HAP-1 (cell line): Measurements from ENCODE around the gene SPIRE2.

ENCODE experiments used
- DNase-seq, 2 experiments: peaks; one replicate each; pipeline ENCODE4 v3.0.0-alpha.2; 2016 to 2020; ENCODE audit warnings: low spot score in 2 of 2
- H3K27me3 ChIP-seq: fragments of 250-450 bp; sonication (Bioruptor Pico); 2 replicates; pipeline ENCODE4 v1.5.1; 2020; ENCODE audit warnings: low read depth, mild to moderate bottlenecking, moderate library complexity
- H3K36me3 ChIP-seq: fragments of 250-450 bp; sonication (Bioruptor Pico); replicated peaks from 2 replicates; pipeline ENCODE4 v1.5.1; 2020; ENCODE audit warnings: mild to moderate bottlenecking
- H3K4me1 ChIP-seq: fragments of 250-450 bp; sonication (Bioruptor Pico); 2 replicates; pipeline ENCODE4 v1.5.1; 2020; ENCODE audit warnings: mild to moderate bottlenecking
- H3K4me3 ChIP-seq: fragments of 250-450 bp; sonication (Bioruptor Pico); 2 replicates; pipeline ENCODE4 v1.5.1; 2020; ENCODE audit warnings: mild to moderate bottlenecking, moderate library complexity
- H3K9me3 ChIP-seq: fragments of 250-450 bp; sonication (Bioruptor Pico); 2 replicates; pipeline ENCODE4 v1.5.1; 2020; ENCODE audit warnings: mild to moderate bottlenecking, moderate library complexity
- in situ Hi-C: fragments of 300-500 bp; cut with MboI; formaldehyde crosslinking; loops from 3 replicates; pipeline ENCODE4 v1.14.3; 2020; ENCODE audit warnings: low sequenced_read_pairs, inconsistent platforms, mixed read lengths

The SPIRE2 gene

GRCh38 chr16:89897204-89897603, 68.9 kb downstream of the SPIRE2 start:
- in situ Hi-C loops = no loop called here
- no peak for DNase-seq
- no peaks in the 10 kb centered on the region for H3K9me3 ChIP-seq
- H3K4me3 ChIP-seq = no peak overlapping the region
- no peaks in the 10 kb centered on the region for H3K4me1 ChIP-seq
- no peaks in the 10 kb centered on the region for H3K27me3 ChIP-seq
- peaks cover 56% of the 10 kb centered on the region for H3K36me3 ChIP-seq

- in situ Hi-C loops = no loop called here
- Histone ChIP-seq H3K9me3 (no peaks in the 10 kb centered on the region), H3K4me1 (no peaks in the 10 kb centered on the region), H3K36me3 (peaks cover 51% of the 10 kb centered on the region), H3K27me3 (no peaks in the 10 kb centered on the region), H3K4me3 (no peak overlapping the region)
- no peak for DNase-seq
Observed at GRCh38 chr16:89898201-89898967, 70.1 kb downstream of the SPIRE2 start.

DNA sequence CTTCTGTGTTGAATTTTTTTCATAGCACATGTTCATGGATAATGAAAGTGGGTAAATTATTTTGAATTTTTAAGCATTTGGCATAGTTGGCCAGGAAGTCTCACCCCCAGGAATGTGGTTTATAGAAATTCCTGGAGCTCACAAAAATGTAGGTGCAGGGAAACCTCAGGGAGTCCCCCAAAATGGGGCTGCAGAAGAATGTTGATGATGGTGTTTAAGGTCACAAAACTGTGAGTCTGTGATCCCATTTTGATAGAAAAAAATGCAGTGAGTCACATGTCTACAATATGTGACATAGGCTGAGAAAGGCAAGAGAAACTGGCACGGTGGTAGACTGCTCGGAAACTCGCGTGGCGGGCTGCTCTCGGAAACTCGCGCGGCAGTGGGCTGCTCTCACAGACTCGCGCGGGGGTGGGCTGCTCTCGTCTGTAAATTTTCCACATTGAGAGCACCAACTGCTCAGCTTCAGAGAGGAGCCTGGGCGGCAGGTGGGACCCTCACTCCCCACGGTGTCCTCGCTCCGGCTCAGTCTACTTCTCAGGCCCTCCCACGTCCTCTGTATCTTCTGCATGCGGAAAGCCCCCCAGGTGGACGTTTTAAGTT, 71.7 kb downstream of the SPIRE2 start:
- H3K4me1 ChIP-seq = no peaks in the 10 kb centered on the region
- no peak overlapping the region for H3K4me3 ChIP-seq
- peaks cover 51% of the 10 kb centered on the region for H3K36me3 ChIP-seq
- no peaks in the 10 kb centered on the region for H3K9me3 ChIP-seq
- no peak for DNase-seq
- H3K27me3 ChIP-seq = no peaks in the 10 kb centered on the region
- in situ Hi-C loops = no loop called here

GRCh38 chr16:89900885-89901284, 72.6 kb downstream of the SPIRE2 start:
- no peak for DNase-seq
- no peaks in the 10 kb centered on the region for H3K27me3 ChIP-seq
- no peak overlapping the region for H3K4me3 ChIP-seq
- no peaks in the 10 kb centered on the region for H3K4me1 ChIP-seq
- H3K36me3 ChIP-seq = peaks cover 50% of the 10 kb centered on the region
- in situ Hi-C loops = no loop called here
- H3K9me3 ChIP-seq = no peaks in the 10 kb centered on the region

- peaks cover 59% of the 10 kb centered on the region for H3K36me3 ChIP-seq
- no peaks in the 10 kb centered on the region for H3K27me3 ChIP-seq
- no peaks in the 10 kb centered on the region for H3K9me3 ChIP-seq
- no peak overlapping the region for H3K4me3 ChIP-seq
- in situ Hi-C loops = no loop called here
- H3K4me1 ChIP-seq = no peaks in the 10 kb centered on the region
- DNase-seq = no peak
Observed at GRCh38 chr16:89902980-89903379, 74.7 kb downstream of the SPIRE2 start.

- no peak for DNase-seq
- H3K36me3 ChIP-seq = peaks cover 53% of the 10 kb centered on the region
- in situ Hi-C loops = no loop called here
- H3K27me3 ChIP-seq = no peaks in the 10 kb centered on the region
- H3K9me3 ChIP-seq = no peaks in the 10 kb centered on the region
- no peak overlapping the region for H3K4me3 ChIP-seq
- H3K4me1 ChIP-seq = no peaks in the 10 kb centered on the region
Observed at GRCh38 chr16:89903908-89904515, 75.7 kb downstream of the SPIRE2 start.

GRCh38 chr16:89904606-89905510, 76.6 kb downstream of the SPIRE2 start:
- Histone ChIP-seq H3K9me3 (no peaks in the 10 kb centered on the region), H3K4me1 (no peaks in the 10 kb centered on the region), H3K27me3 (no peaks in the 10 kb centered on the region), H3K36me3 (peaks cover 49% of the 10 kb centered on the region), H3K4me3 (no peak overlapping the region)
- in situ Hi-C loops = no loop called here
- no peak for DNase-seq

- in situ Hi-C loops = no loop called here
- no peaks in the 10 kb centered on the region for H3K4me1 ChIP-seq
- H3K27me3 ChIP-seq = no peaks in the 10 kb centered on the region
- no peak for DNase-seq
- H3K36me3 ChIP-seq = peaks cover 54% of the 10 kb centered on the region
- H3K9me3 ChIP-seq = no peaks in the 10 kb centered on the region
- no peak overlapping the region for H3K4me3 ChIP-seq
Observed at GRCh38 chr16:89905511-89906139, 77.3 kb downstream of the SPIRE2 start.

- Histone ChIP-seq H3K4me1 (no peaks in the 10 kb centered on the region), H3K36me3 (peaks cover 57% of the 10 kb centered on the region), H3K4me3 (no peak overlapping the region), H3K9me3 (no peaks in the 10 kb centered on the region), H3K27me3 (no peaks in the 10 kb centered on the region)
- in situ Hi-C loops = no loop called here
- no peak for DNase-seq
Observed at GRCh38 chr16:89906140-89907025, 78.1 kb downstream of the SPIRE2 start.

GRCh38 chr16:89907055-89907814, 79.0 kb downstream of the SPIRE2 start:
- peaks cover 60% of the 10 kb centered on the region for H3K36me3 ChIP-seq
- H3K9me3 ChIP-seq = no peaks in the 10 kb centered on the region
- in situ Hi-C loops = no loop called here
- H3K27me3 ChIP-seq = no peaks in the 10 kb centered on the region
- H3K4me1 ChIP-seq = no peaks in the 10 kb centered on the region
- no peak overlapping the region for H3K4me3 ChIP-seq
- DNase-seq = no peak

DNA sequence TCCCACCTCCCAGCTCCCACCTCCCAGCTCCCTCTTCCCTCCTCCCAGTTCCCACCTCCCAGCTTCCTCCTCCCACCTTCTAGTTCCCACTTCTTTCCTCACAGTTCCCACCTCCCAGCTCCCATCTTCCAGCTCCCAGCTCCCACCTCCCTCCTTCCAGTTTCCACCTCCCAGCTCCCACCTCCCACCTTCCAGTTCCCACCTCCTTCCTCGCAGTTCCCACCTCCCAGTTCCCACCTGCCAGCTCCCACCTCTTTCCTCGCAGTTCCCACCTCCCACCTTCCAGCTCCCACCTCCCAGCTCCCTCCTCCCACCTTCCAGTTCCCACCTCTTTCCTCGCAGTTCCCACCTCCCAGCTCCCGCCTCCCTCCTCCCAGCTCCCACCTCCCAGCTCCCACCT, 80.0 kb downstream of the SPIRE2 start:
- H3K27me3 ChIP-seq = no peaks in the 10 kb centered on the region
- no peak overlapping the region for H3K4me3 ChIP-seq
- H3K9me3 ChIP-seq = no peaks in the 10 kb centered on the region
- in situ Hi-C loops = no loop called here
- peaks cover 61% of the 10 kb centered on the region for H3K36me3 ChIP-seq
- H3K4me1 ChIP-seq = no peaks in the 10 kb centered on the region
- DNase-seq = no peak
